GM23338 (cell line): ENCODE measurements around the gene GNGT1. TPM values are rescaled to one million over a fixed set of nuclear protein-coding genes. Genes with fewer than 3 reads are reported as not detected.

Experiments used
- ATAC-seq: fragments of 200-7000 bp; cut with Tn5 transposase; 3 replicates; pipeline ENCODE4 v1.9.1; 2020
- DNase-seq: peaks from one replicate; pipeline ENCODE4 v3.0.0-alpha.2; 2015; ENCODE audit warnings: low spot score
- H2AFZ ChIP-seq: fragments of 200-600 bp; sonication (generic); 2 replicates; pipeline ENCODE4 v1.8.0; 2016; ENCODE audit warnings: antibody characterized with exemption, mild to moderate bottlenecking, moderate library complexity
- H3F3A ChIP-seq: fragments of 200-600 bp; sonication (generic); replicated peaks from 2 replicates; pipeline ENCODE4 v1.8.0; 2017; ENCODE audit warnings: antibody characterized with exemption, mixed run types, low read depth
- H3K27ac ChIP-seq: fragments of 200-600 bp; sonication (generic); 2 replicates; pipeline ENCODE4 v1.6.1; 2016; ENCODE audit warnings: low read depth
- H3K27me3 ChIP-seq: fragments of 200-600 bp; sonication (generic); 2 replicates; pipeline ENCODE4 v1.8.0; 2016; ENCODE audit warnings: mild to moderate bottlenecking, mixed run types, moderate library complexity; ENCODE audit not compliant: insufficient read depth
- H3K36me3 ChIP-seq: fragments of 200-600 bp; sonication (generic); 2 replicates; pipeline ENCODE4 v1.8.0; 2016; ENCODE audit warnings: mild to moderate bottlenecking; ENCODE audit not compliant: insufficient read depth
- H3K4me1 ChIP-seq: fragments of 200-600 bp; sonication (generic); 2 replicates; pipeline ENCODE4 v1.8.0; 2016; ENCODE audit warnings: mild to moderate bottlenecking, moderate library complexity; ENCODE audit not compliant: insufficient read depth
- H3K4me2 ChIP-seq: fragments of 200-600 bp; sonication (generic); 2 replicates; pipeline ENCODE4 v1.7.1; 2017; ENCODE audit warnings: mixed run types
- H3K4me3 ChIP-seq: fragments of 200-600 bp; sonication (generic); 2 replicates; pipeline ENCODE4 v1.6.1; 2016; ENCODE audit warnings: mixed run types
- H3K79me2 ChIP-seq: fragments of 200-600 bp; sonication (generic); replicated peaks from 2 replicates; pipeline ENCODE4 v1.8.0; 2017; ENCODE audit warnings: mild to moderate bottlenecking; ENCODE audit not compliant: insufficient read depth
- H3K9me2 ChIP-seq: fragments of 200-600 bp; sonication (generic); 2 replicates; pipeline ENCODE4 v1.8.0; 2017; ENCODE audit not compliant: insufficient read depth
- H4K20me1 ChIP-seq: fragments of 200-600 bp; sonication (generic); replicated peaks from 2 replicates; pipeline ENCODE4 v1.8.0; 2017; ENCODE audit warnings: mild to moderate bottlenecking; ENCODE audit not compliant: insufficient read depth
- H3K27ac Mint-ChIP-seq: 2 replicates; pipeline ENCODE4 v1.8.0; 2020; ENCODE audit warnings: inconsistent platforms, mild to moderate bottlenecking, moderate library complexity, mixed read lengths
- H3K27me3 Mint-ChIP-seq: 3 replicates; pipeline ENCODE4 v1.8.0; 2022; ENCODE audit warnings: low read depth, mild to moderate bottlenecking, moderate library complexity, mixed read lengths, inconsistent platforms; ENCODE audit not compliant: insufficient read depth, poor library complexity
- H3K36me3 Mint-ChIP-seq: 3 replicates; pipeline ENCODE4 v1.8.0; 2021; ENCODE audit warnings: low read depth, mild to moderate bottlenecking, inconsistent platforms, moderate library complexity, mixed read lengths
- H3K4me1 Mint-ChIP-seq: 3 replicates; pipeline ENCODE4 v1.8.0; 2020; ENCODE audit warnings: mild to moderate bottlenecking, inconsistent platforms, mixed read lengths
- H3K4me3 Mint-ChIP-seq: 3 replicates; pipeline ENCODE4 v1.8.0; 2021; ENCODE audit warnings: moderate library complexity, mild to moderate bottlenecking, inconsistent platforms, mixed read lengths
- H3K9me3 Mint-ChIP-seq: 3 replicates; pipeline ENCODE4 v1.8.0; 2020; ENCODE audit warnings: moderate library complexity, mild to moderate bottlenecking, inconsistent platforms, mixed read lengths
- CTCF ChIP-seq, 2 experiments: fragments of 200-600 bp in 1 of 2; sonication (generic) in 1 of 2; conservative IDR thresholded peaks; 2 replicates each; pipeline versions ENCODE4 v1.5.1 to v1.6.1; 2016 to 2017; ENCODE audit warnings: antibody characterized with exemption in 2 of 2, low read depth in 2 of 2, mild to moderate bottlenecking in 2 of 2, moderate library complexity in 1 of 2
- ETS1 ChIP-seq: IDR thresholded peaks from 2 replicates; pipeline ENCODE4 v1.6.1; 2016; ENCODE audit warnings: antibody characterized with exemption
- EZH2 ChIP-seq: fragments of 200-600 bp; sonication (generic); IDR thresholded peaks from one replicate; pipeline ENCODE4 v1.8.0; 2017; ENCODE audit warnings: antibody characterized with exemption, mild to moderate bottlenecking, low read depth; ENCODE audit not compliant: unreplicated experiment
- EZH2phosphoT487 ChIP-seq: fragments of 200-600 bp; sonication (generic); IDR thresholded peaks from one replicate; pipeline ENCODE4 v1.8.1; 2018; ENCODE audit warnings: antibody characterized with exemption; ENCODE audit not compliant: unreplicated experiment
- NANOG ChIP-seq: IDR thresholded peaks from 2 replicates; pipeline ENCODE4 v1.6.1; 2016; ENCODE audit warnings: antibody characterized with exemption, borderline replicate concordance
- POLR2AphosphoS5 ChIP-seq: IDR thresholded peaks from 2 replicates; pipeline ENCODE4 v1.6.1; 2016; ENCODE audit warnings: antibody characterized with exemption, low read depth
- REST ChIP-seq: IDR thresholded peaks from one replicate; pipeline ENCODE4 v1.6.1; 2018; ENCODE audit warnings: antibody characterized with exemption; ENCODE audit not compliant: unreplicated experiment
- STAT1 ChIP-seq: IDR thresholded peaks from one replicate; pipeline ENCODE4 v1.6.1; 2016; ENCODE audit warnings: antibody characterized with exemption; ENCODE audit not compliant: unreplicated experiment
- polyA plus RNA-seq: library from polyadenylated mRNA; unstranded; fragments of >200 nt; fragmentation: Nextera tagmentation; extraction: Ambion mirVana; gene quantifications from 2 replicates; pipeline ENCODE4 v1.2.1, GENCODE V29; 2016
- total RNA-seq: library from RNA; depleted of rRNA; stranded (reverse); fragments of >200 nt; shearing (Covaris generic); gene quantifications from 2 replicates; pipeline ENCODE4 v1.2.3, GENCODE V29; 2014

Gene GNGT1
- total and polyA plus RNA-seq, 2 experiments from 2014 or later = 1.6 TPM; not detected in 1

- Mint-ChIP-seq H3K27me3 (peaks cover 7% of the 10 kb centered on the region), H3K4me3 (peak overlapping the region; percentile 93), H3K4me1 (peaks cover 2% of the 10 kb centered on the region; the same call in 1 of the 3 replicates), H3K9me3 (no peaks in the 10 kb centered on the region; the same call in 1 of the 3 replicates), H3K27ac (no peak overlapping the region), H3K36me3 (no peaks in the 10 kb centered on the region)
- Histone ChIP-seq H3K27ac (no peak overlapping the region), H3K4me1 (no peaks in the 10 kb centered on the region; the same call in 1 of the 2 replicates), H2AFZ (peak overlapping the region; percentile 98), H3K36me3 (no peaks in the 10 kb centered on the region), H3F3A (no peaks in the 10 kb centered on the region), H3K9me2 (no peaks in the 10 kb centered on the region), H3K4me3 (peak overlapping the region; percentile 93), H3K79me2 (no peaks in the 10 kb centered on the region), H3K27me3 (peaks cover 29% of the 10 kb centered on the region), H3K4me2 (peak overlapping the region; percentile 92), H4K20me1 (no peaks in the 10 kb centered on the region)
- DNase-seq = peak; percentile 86
- peak; percentile 84 for ATAC-seq
- TF ChIP-seq REST (no peak), POLR2AphosphoS5 (no peak), STAT1 (no peak), EZH2phosphoT487 (no peak), ETS1 (no peak), EZH2 (no peak), CTCF (conservative IDR thresholded peaks at IDR 0.05; ENCODE audit: low read depth in 2 of 2) (0 out of 4 replicates have a peak, but pooled peaks of 1 of the 2 experiments have one; percentile 7)
Measured at GRCh38 chr7:93890041-93890463, 16.3 kb upstream of the GNGT1 start.

GRCh38 chr7:93890464-93891068 is 15.8 kb upstream of the GNGT1 start, which contains the start of gene TFPI2:
TSS of gene TFPI2 (minus strand) at chr7:93890753. CDS start at chr7:93890678, 75 bp downstream.
- peak; percentile 76 for DNase-seq
- TF ChIP-seq ETS1 (no peak), CTCF (conservative IDR thresholded peaks at IDR 0.05; ENCODE audit: low read depth in 2 of 2) (peak in 1 of 2 experiments; percentile 17; a peak in 2 of 4 replicates), NANOG (no peak)
- Mint-ChIP-seq H3K4me1 (peaks cover 2% of the 10 kb centered on the region; the same call in 1 of the 3 replicates), H3K36me3 (no peaks in the 10 kb centered on the region), H3K4me3 (peak within 1 kb of the TSS; percentile 93), H3K9me3 (no peaks in the 10 kb centered on the region; the same call in 1 of the 3 replicates), H3K27me3 (peaks cover 7% of the 10 kb centered on the region), H3K27ac (no peak within 1 kb of the TSS)
- no peaks in the 10 kb centered on the region for H4K20me1 ChIP-seq
- H3K4me1 ChIP-seq = no peaks in the 10 kb centered on the region; the same call in 1 of the 2 replicates
- peak; percentile 90 for ATAC-seq
- H3K9me2 ChIP-seq = no peaks in the 10 kb centered on the region
- H2AFZ ChIP-seq = peak within 1 kb of the TSS; percentile 98
- peak within 1 kb of the TSS; percentile 93 for H3K4me3 ChIP-seq
- no peaks in the 10 kb centered on the region for H3F3A ChIP-seq
- peak within 1 kb of the TSS; percentile 92 for H3K4me2 ChIP-seq
- no peaks in the 10 kb centered on the region for H3K36me3 ChIP-seq
- H3K27me3 ChIP-seq = peaks cover 29% of the 10 kb centered on the region
- no peak within 1 kb of the TSS for H3K27ac ChIP-seq
- H3K79me2 ChIP-seq = no peaks in the 10 kb centered on the region
